Measurements from ENCODE around the gene PSPN. TPM values are rescaled to one million over a fixed set of nuclear protein-coding genes. Genes with fewer than 3 reads are reported as not detected.

PSPN gene
- total and polyA plus RNA-seq, 9 of the 15 experiments (the other 6 are each of a cell fraction or from before 2014, with no cell fraction given) = 0.21 to 1.1 (median 0.58) TPM

DNA sequence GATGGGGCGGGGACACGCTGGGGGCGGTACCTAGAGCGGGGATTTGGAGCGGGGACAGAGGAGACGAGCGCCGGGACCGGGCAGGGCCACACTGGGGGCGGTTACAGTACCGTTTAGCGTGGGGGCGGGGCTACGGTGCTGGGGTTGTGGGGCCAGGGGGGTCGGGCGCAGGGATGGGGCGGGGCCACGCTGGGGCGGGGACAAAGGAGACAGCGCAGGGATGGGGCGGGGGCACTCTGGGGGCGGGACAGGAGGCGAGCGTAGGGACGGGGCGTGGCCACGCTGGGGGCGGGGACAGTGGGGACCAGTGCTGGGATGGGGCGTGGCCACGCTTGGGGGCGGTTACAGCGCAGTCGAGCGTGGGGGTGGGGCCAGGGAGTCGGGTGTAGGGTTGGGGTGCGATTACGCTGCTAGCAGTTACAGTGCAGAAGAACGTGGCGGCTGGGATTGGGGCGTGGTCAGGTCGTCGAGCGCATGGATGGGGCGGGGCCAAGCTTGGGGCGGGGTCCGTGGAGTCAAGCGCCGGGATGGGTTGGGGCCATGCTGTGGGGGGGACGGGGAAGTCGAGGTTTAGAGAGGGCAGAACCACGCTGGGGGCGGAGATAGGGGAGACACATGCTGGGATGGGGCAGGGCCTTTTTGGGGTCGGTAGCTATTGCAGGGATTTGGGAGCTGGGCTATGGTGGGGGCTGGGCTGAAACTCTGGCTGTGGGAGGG lies 2.5 kb downstream of the PSPN start (continued):
- TF ChIP-seq SETDB1 (IDR thresholded peaks at IDR 0.05; ENCODE audit: low read length) = no peak
- 0 out of 2 replicates have a peak, but pooled peaks have one; percentile 20 for TF ChIP-seq ZNF511 (CRISPR knock-in tag; IDR thresholded peaks at IDR 0.05)
- TF ChIP-seq PHTF2 (CRISPR knock-in tag; IDR thresholded peaks at IDR 0.05) = no peak
- TF ChIP-seq PHF20 (IDR thresholded peaks at IDR 0.05; ENCODE audit: partially characterized antibody) = peak; percentile 36
- peak in 1 of 2 experiments; percentile 18; a peak in 1 of 4 replicates for TF ChIP-seq KDM1A (IDR thresholded peaks at IDR 0.05)
- TF ChIP-seq TRIM24 (IDR thresholded peaks at IDR 0.05) = 0 out of 4 replicates have a peak, but pooled peaks of 1 of the 2 experiments have one; percentile 34
- TF ChIP-seq, protein P1, sequence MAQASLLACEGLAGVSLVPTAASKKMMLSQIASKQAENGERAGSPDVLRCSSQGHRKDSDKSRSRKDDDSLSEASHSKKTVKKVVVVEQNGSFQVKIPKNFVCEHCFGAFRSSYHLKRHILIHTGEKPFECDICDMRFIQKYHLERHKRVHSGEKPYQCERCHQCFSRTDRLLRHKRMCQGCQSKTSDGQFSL (CRISPR knock-in tag; IDR thresholded peaks at IDR 0.05) = peak; percentile 89
- TF ChIP-seq, protein P1 (tag; IDR thresholded peaks at IDR 0.05) = peak in 1 of 2 experiments; percentile 44; a peak in 1 of 4 replicates
- peak; percentile 69 for TF ChIP-seq MYC (IDR thresholded peaks at IDR 0.05; ENCODE audit: low read depth, low read length)
- TF ChIP-seq MYC (CRISPR knock-in tag; IDR thresholded peaks at IDR 0.05; ENCODE audit: borderline replicate concordance, low read depth) = no peak
- TF ChIP-seq THAP7 (CRISPR knock-in tag; IDR thresholded peaks at IDR 0.05) = no peak
- TF ChIP-seq, protein P2, sequence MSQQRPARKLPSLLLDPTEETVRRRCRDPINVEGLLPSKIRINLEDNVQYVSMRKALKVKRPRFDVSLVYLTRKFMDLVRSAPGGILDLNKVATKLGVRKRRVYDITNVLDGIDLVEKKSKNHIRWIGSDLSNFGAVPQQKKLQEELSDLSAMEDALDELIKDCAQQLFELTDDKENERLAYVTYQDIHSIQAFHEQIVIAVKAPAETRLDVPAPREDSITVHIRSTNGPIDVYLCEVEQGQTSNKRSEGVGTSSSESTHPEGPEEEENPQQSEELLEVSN (IDR thresholded peaks at IDR 0.05; ENCODE audit: borderline replicate concordance in 1 of 2, extremely low read depth in 1 of 2, insufficient read depth in 1 of 2, insufficient read length in 1 of 2, low read depth in 1 of 2, low read length in 1 of 2, poor library complexity in 1 of 2, severe bottlenecking in 1 of 2) = peak in 1 of 2 experiments; percentile 36
- peak; percentile 41; the same call in 1 of the 2 replicates for TF ChIP-seq MXI1 (IDR thresholded peaks at IDR 0.05; ENCODE audit: low read depth, low read length)
- TF ChIP-seq KDM2B (CRISPR knock-in tag; IDR thresholded peaks at IDR 0.05) = no peak
- TF ChIP-seq, protein P3, sequence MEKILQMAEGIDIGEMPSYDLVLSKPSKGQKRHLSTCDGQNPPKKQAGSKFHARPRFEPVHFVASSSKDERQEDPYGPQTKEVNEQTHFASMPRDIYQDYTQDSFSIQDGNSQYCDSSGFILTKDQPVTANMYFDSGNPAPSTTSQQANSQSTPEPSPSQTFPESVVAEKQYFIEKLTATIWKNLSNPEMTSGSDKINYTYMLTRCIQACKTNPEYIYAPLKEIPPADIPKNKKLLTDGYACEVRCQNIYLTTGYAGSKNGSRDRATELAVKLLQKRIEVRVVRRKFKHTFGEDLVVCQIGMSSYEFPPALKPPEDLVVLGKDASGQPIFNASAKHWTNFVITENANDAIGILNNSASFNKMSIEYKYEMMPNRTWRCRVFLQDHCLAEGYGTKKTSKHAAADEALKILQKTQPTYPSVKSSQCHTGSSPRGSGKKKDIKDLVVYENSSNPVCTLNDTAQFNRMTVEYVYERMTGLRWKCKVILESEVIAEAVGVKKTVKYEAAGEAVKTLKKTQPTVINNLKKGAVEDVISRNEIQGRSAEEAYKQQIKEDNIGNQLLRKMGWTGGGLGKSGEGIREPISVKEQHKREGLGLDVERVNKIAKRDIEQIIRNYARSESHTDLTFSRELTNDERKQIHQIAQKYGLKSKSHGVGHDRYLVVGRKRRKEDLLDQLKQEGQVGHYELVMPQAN (IDR thresholded peaks at IDR 0.05; ENCODE audit: borderline replicate concordance) = peak; percentile 57; the same call in 1 of the 2 replicates
- TF ChIP-seq ZFX (CRISPR knock-in tag; IDR thresholded peaks at IDR 0.05) = peak; percentile 58
- TF ChIP-seq SRF (CRISPR knock-in tag; IDR thresholded peaks at IDR 0.05) = 0 out of 4 replicates have a peak, but pooled peaks of 1 of the 2 experiments have one; percentile 14
- peak; percentile 25 for TF ChIP-seq HMGN3 (IDR thresholded peaks at IDR 0.05; ENCODE audit: borderline replicate concordance, extremely low read depth, insufficient read length, low read depth, low read length)
- TF ChIP-seq TAF1 (IDR thresholded peaks at IDR 0.05; ENCODE audit: control insufficient read depth, extremely low read depth, insufficient read depth, low read length, severe bottlenecking) = peak; percentile 14
- TF ChIP-seq SIN3A (IDR thresholded peaks at IDR 0.05; ENCODE audit: borderline replicate concordance in 2 of 2, control insufficient read depth in 1 of 2, low read depth in 2 of 2, low read length in 2 of 2) = peak in 1 of 2 experiments; percentile 25; a peak in 2 of 4 replicates
- TF ChIP-seq MYNN (IDR thresholded peaks at IDR 0.05) = no peak
- TF ChIP-seq MYNN (CRISPR knock-in tag; IDR thresholded peaks at IDR 0.05) = no peak
